Mucosa of rectum (tissue), 2 donors: ENCODE results near the gene CLMN.

Experiments used
- H3K27ac ChIP-seq, 2 donors: one replicate each; pipeline ENCODE4 v1.7.0; 2013; ENCODE audit warnings: inconsistent platforms in 2 of 2, low read depth in 2 of 2, low read length in 2 of 2
- H3K27me3 ChIP-seq, 2 donors: one replicate each; pipeline ENCODE4 v1.7.0; 2013; ENCODE audit warnings: low read length in 2 of 2; ENCODE audit not compliant: control insufficient read depth in 2 of 2, insufficient read depth in 2 of 2
- H3K36me3 ChIP-seq, 2 donors: one replicate each; pipeline ENCODE4 v1.7.0; 2013; ENCODE audit warnings: low read length in 2 of 2; ENCODE audit not compliant: control insufficient read depth in 2 of 2, insufficient read depth in 2 of 2
- H3K4me1 ChIP-seq, 2 donors: one replicate each; pipeline ENCODE4 v1.7.0; 2013; ENCODE audit warnings: low read length in 2 of 2, mild to moderate bottlenecking in 1 of 2; ENCODE audit not compliant: control insufficient read depth in 2 of 2, insufficient read depth in 2 of 2
- H3K4me3 ChIP-seq, 2 donors: one replicate each; pipeline ENCODE4 v1.7.0; 2013; ENCODE audit warnings: low read length in 2 of 2
- H3K9ac ChIP-seq, 2 donors: one replicate each; pipeline ENCODE4 v1.7.0; 2013; ENCODE audit warnings: low read length in 2 of 2, low read depth in 1 of 2, mild to moderate bottlenecking in 1 of 2
- H3K9me3 ChIP-seq, 2 donors: one replicate each; pipeline ENCODE4 v1.7.0; 2013; ENCODE audit warnings: low read length in 2 of 2; ENCODE audit not compliant: control insufficient read depth in 2 of 2
- donor health status: healthy.
- donor health status: Normal muscosa, but diverticular disease.

The CLMN gene

GRCh38 chr14:95163132-95163531 is 156.6 kb downstream of the CLMN start:
- Histone ChIP-seq H3K4me1 (peaks cover 4 to 6% of the 10 kb centered on the region in 2 donors), H3K4me3 (no peak overlapping the region), H3K36me3 (no peaks in the 10 kb centered on the region), H3K9me3 (no peaks in the 10 kb centered on the region), H3K27ac (no peak overlapping the region), H3K9ac (no peak overlapping the region), H3K27me3 (no peaks in the 10 kb centered on the region)

- H3K9me3 ChIP-seq: no peaks in the 10 kb centered on the region
- H3K4me1 ChIP-seq: peaks cover 6 to 8% of the 10 kb centered on the region in 2 donors
- no peak overlapping the region for H3K4me3 ChIP-seq
- H3K36me3 ChIP-seq: no peaks in the 10 kb centered on the region
- H3K27ac ChIP-seq: no peak overlapping the region
- no peak overlapping the region for H3K9ac ChIP-seq
- no peaks in the 10 kb centered on the region for H3K27me3 ChIP-seq
These were observed 157.1 kb downstream of the CLMN start for GRCh38 chr14:95162641-95163040.

DNA sequence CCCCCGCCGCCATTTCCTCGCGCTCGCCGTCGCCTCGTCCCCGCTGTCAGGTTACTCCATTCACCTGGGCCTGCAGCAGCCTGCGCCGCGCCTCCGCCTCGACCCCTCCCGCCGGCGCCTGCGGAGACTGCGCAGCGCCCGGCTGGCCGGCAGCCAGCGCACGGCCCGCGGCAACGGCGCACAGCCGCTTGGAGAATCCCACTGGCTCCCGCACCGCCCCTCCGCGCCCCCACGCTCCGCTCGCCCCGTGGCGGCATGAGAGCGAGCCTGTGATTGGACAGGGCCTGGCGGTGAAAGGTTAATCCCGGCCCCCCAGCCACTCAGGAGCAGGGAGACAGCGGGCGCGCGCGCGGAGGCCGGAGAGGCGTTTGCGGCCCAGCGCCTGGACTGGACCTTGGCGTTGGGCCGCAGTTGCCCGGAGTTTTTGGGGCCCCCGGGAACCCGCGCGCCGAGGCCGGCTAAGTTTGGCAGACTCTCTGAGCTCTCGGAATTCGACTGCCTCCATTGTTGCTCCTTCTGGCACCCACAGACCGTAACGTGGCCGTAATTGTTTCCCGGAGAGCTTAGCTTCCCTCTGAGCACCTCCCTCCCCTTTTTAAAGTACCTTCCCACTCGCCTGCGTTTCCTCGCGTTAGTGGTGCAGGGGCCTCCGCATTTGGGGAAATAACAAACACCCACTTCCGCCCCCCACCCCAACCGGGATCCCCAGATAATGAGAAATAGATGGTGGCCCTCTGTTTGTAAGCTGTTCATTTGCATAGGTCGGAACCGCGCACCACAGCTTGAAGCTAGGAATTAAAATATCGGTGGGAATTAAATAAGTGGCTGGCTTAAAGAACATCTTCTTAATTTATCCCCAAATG is 162.2 kb downstream of the CLMN start, which contains the start of gene DICER1:
Gene DICER1, minus strand, starts transcription at position 203 of the 863 bp plus-strand sequence. CDS start 24,071 bp downstream, outside the sequence.
- Histone ChIP-seq H3K9ac (peak within 1 kb of the TSS; percentile 91 to 93), H3K27me3 (no peaks in the 10 kb centered on the region), H3K27ac (peak within 1 kb of the TSS; percentile 93 to 95), H3K9me3 (no peaks in the 10 kb centered on the region), H3K36me3 (no peaks in the 10 kb centered on the region), H3K4me3 (peak within 1 kb of the TSS; percentile 80 to 91), H3K4me1 (peaks cover 14 to 28% of the 10 kb centered on the region in 2 donors)

DNA sequence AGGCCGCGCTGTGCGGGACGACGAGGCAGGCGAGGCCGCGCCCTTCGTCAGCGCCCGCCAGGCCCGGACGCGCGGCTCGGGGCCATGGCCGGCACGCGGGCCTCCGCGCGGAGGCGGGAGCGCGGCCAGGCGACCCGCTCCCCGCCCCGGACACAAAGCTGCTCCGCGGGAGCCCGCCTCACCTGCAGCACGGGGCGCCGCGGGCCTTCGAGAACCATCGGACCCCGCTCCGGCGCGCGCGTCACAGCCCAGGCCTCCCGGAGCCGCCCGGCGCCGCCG is 162.7 kb downstream of the CLMN start:
- H3K9ac ChIP-seq: peak overlapping the region; percentile 76 to 91
- no peaks in the 10 kb centered on the region for H3K27me3 ChIP-seq
- H3K27ac ChIP-seq: peak overlapping the region; percentile 93 to 95
- peak overlapping the region; percentile 80 to 91 for H3K4me3 ChIP-seq
- no peaks in the 10 kb centered on the region for H3K36me3 ChIP-seq
- H3K9me3 ChIP-seq: no peaks in the 10 kb centered on the region
- peaks cover 14 to 28% of the 10 kb centered on the region in 2 donors for H3K4me1 ChIP-seq

DNA sequence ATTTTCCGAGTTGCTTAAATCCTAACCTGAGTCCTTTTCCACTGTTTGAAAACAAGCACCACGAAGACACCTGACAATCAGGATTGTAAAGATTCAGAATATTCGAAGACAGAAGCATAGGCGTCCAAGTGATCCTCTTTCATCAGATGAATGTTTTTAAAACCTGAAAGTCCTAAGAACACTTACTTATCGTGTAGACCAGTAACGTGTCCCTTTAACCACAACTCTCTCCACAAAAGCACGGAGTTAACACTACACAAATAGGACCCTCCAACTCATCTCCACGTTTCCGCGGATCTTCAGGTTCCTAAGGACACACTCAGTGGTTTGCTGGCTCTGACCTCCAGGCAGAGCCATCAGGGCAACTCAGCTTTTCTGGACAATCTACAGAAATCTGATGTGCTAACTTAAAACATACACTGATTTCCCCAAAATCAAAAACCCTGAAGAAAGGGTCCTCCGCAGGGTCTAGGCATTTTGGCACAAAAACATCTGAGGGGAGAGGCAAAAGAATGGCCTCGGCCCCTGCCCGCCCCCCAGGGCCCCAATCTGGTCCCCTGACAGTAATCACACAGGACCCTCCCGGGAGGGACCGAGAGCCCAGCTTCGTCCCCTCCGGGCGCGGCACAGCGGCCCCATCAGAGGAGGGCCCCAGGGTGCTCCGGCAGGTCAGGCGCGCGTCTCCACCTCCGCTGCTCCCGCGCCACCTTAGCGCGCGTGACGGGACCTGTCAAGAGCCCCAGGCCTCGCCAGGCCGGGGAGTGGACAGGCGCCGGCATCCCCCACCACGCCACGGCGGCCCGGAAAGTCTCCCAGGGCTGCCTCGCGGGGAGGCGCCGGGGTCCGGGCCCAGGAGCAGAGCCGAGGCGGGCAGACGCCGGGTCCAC is 163.3 kb downstream of the CLMN start:
- peak overlapping the region; percentile 93 to 95 for H3K27ac ChIP-seq
- H3K27me3 ChIP-seq: no peaks in the 10 kb centered on the region
- H3K9me3 ChIP-seq: no peaks in the 10 kb centered on the region
- peaks cover 14 to 28% of the 10 kb centered on the region in 2 donors for H3K4me1 ChIP-seq
- no peaks in the 10 kb centered on the region for H3K36me3 ChIP-seq
- peak overlapping the region; percentile 76 to 91 for H3K9ac ChIP-seq
- peak overlapping the region; percentile 80 to 91 for H3K4me3 ChIP-seq

- H3K9ac ChIP-seq: no peak overlapping the region
- H3K27ac ChIP-seq: no peak overlapping the region
- no peaks in the 10 kb centered on the region for H3K36me3 ChIP-seq
- H3K4me1 ChIP-seq: peaks cover 14 to 28% of the 10 kb centered on the region in 2 donors
- H3K4me3 ChIP-seq: peak overlapping the region in 1 of 2 donors; percentile 80
- no peaks in the 10 kb centered on the region for H3K9me3 ChIP-seq
- no peaks in the 10 kb centered on the region for H3K27me3 ChIP-seq
These were observed 164.7 kb downstream of the CLMN start for GRCh38 chr14:95155045-95155444.

- no peaks in the 10 kb centered on the region for H3K36me3 ChIP-seq
- no peaks in the 10 kb centered on the region for H3K9me3 ChIP-seq
- H3K4me1 ChIP-seq: peaks cover 14 to 28% of the 10 kb centered on the region in 2 donors
- H3K4me3 ChIP-seq: no peak overlapping the region
- no peaks in the 10 kb centered on the region for H3K27me3 ChIP-seq
- H3K9ac ChIP-seq: no peak overlapping the region
- no peak overlapping the region for H3K27ac ChIP-seq
These were observed 165.8 kb downstream of the CLMN start for GRCh38 chr14:95153866-95154265.

DNA sequence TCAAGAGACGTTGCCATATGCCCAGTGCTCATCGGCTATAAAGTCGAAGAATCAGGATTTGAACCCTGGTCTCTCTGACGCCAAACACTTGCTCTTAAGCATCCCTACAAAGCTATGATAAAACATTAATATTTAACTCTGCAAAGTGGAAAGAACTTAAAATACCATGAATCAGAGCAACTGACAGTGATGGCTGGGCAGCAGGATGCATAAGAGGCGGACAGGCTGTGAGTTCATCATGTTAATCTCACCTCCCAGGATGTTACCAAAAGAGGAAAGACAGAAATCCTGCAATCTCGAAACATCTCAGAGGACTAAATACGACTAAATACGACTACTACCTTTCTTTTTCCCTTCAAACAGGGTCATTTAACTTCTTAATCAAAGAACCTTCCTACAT is 168.1 kb downstream of the CLMN start:
- H3K9ac ChIP-seq: no peak overlapping the region
- no peak overlapping the region for H3K27ac ChIP-seq
- no peaks in the 10 kb centered on the region for H3K9me3 ChIP-seq
- H3K36me3 ChIP-seq: no peaks in the 10 kb centered on the region
- H3K27me3 ChIP-seq: no peaks in the 10 kb centered on the region
- H3K4me3 ChIP-seq: no peak overlapping the region
- peaks cover 8 to 27% of the 10 kb centered on the region in 2 donors for H3K4me1 ChIP-seq

DNA sequence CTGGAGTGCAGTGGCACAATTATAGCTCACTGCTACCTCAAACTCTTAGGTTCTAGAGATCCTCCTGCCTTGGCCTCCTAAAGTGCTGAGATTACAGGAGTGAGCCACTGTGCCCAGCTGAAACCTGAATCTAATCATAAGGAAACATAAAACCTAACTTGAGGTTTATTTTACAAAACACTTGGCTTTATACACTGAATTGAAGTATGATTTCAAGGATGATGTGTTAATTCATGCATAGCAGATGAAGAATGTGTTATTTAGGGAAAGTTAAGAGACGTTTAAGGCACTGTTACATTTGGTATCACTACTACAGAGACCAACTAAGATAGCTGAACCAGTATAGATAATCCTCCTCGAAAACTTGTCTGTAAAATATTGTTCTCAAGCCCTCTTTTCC is 168.8 kb downstream of the CLMN start:
- Histone ChIP-seq H3K27me3 (no peaks in the 10 kb centered on the region), H3K27ac (no peak overlapping the region), H3K9me3 (no peaks in the 10 kb centered on the region), H3K9ac (no peak overlapping the region), H3K4me1 (peaks cover 7 to 30% of the 10 kb centered on the region in 2 donors), H3K4me3 (no peak overlapping the region), H3K36me3 (no peaks in the 10 kb centered on the region)

DNA sequence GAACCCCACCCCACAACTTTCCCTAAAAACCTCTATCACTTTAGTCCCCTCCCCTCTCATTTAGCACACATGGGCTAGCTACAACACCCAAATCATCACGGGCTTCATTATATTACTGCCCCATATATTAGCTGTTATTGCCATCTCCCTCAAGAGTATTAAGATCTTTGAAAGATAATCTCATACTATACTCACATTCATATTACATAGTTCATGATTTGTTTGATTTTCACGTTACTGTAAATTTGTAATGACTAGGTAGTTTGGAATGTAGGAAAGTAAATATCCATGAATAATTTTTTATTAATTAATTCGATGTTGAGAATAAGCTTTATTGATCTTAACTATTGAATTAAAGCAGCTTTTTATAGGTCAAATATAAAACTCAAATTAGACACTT is 170.3 kb downstream of the CLMN start:
- Histone ChIP-seq H3K9ac (no peak overlapping the region), H3K4me3 (no peak overlapping the region), H3K9me3 (no peaks in the 10 kb centered on the region), H3K4me1 (peaks cover 0 to 18% of the 10 kb centered on the region in 2 donors), H3K36me3 (no peaks in the 10 kb centered on the region), H3K27ac (no peak overlapping the region), H3K27me3 (no peaks in the 10 kb centered on the region)
